Activated naive CD8-positive, alpha-beta T cell treated with anti-CD3 and anti-CD28 coated beads, Interleukin-2, amount 50 U/mL, for 16 hours (primary cell): ENCODE measurements around the gene EPHB1.
"Not testable (repeated sequence)": the region's sequence is repeated elsewhere in the genome, so short reads cannot be mapped to it uniquely, and the experiment has no call there.

Experiments
- DNase-seq: peaks from one replicate; pipeline ENCODE4 v3.0.0-alpha.2; 2020; ENCODE audit warnings: low read depth, low spot score

The EPHB1 gene

GRCh38 chr3:135213822-135214221, 418.8 kb downstream of the EPHB1 start:
- no peak for DNase-seq

GRCh38 chr3:135214400-135214799, 419.3 kb downstream of the EPHB1 start:
- no peak for DNase-seq

GRCh38 chr3:135215516-135215915, 420.5 kb downstream of the EPHB1 start:
- no peak for DNase-seq

- no peak for DNase-seq
Observed at GRCh38 chr3:135216659-135217058, 421.6 kb downstream of the EPHB1 start.

- no peak for DNase-seq
Observed at GRCh38 chr3:135217730-135218129, 422.7 kb downstream of the EPHB1 start.

GRCh38 chr3:135218304-135218703, 423.2 kb downstream of the EPHB1 start:
- no peak for DNase-seq

- DNase-seq = no peak
Observed at GRCh38 chr3:135218782-135219181, 423.7 kb downstream of the EPHB1 start.

- DNase-seq = no peak
Observed at GRCh38 chr3:135224815-135225362, 429.8 kb downstream of the EPHB1 start.

- no peak for DNase-seq
Observed at GRCh38 chr3:135226057-135226456, 431.0 kb downstream of the EPHB1 start.

- DNase-seq = no peak
Observed at GRCh38 chr3:135228201-135228600, 433.1 kb downstream of the EPHB1 start.

GRCh38 chr3:135229018-135229495, 434.0 kb downstream of the EPHB1 start:
- DNase-seq = no peak

- DNase-seq = no peak
Observed at GRCh38 chr3:135231737-135232136, 436.7 kb downstream of the EPHB1 start.

- no peak for DNase-seq
Observed at GRCh38 chr3:135232226-135232625, 437.2 kb downstream of the EPHB1 start.

- DNase-seq = not testable (repeated sequence)
Observed at GRCh38 chr3:135233476-135233875, 438.4 kb downstream of the EPHB1 start.

GRCh38 chr3:135235541-135235940, 440.5 kb downstream of the EPHB1 start:
- no peak for DNase-seq

- no peak for DNase-seq
Observed at GRCh38 chr3:135237371-135238143, 442.5 kb downstream of the EPHB1 start.

- no peak for DNase-seq
Observed at GRCh38 chr3:135238236-135238830, 443.3 kb downstream of the EPHB1 start.

- no peak for DNase-seq
Observed at GRCh38 chr3:135238871-135239614, 444.0 kb downstream of the EPHB1 start.

GRCh38 chr3:135239615-135239884, 444.5 kb downstream of the EPHB1 start:
- DNase-seq = no peak

- no peak for DNase-seq
Observed at GRCh38 chr3:135240426-135240825, 445.4 kb downstream of the EPHB1 start.

GRCh38 chr3:135242285-135242684, 447.2 kb downstream of the EPHB1 start:
- DNase-seq = no peak

GRCh38 chr3:135243616-135244015, 448.6 kb downstream of the EPHB1 start:
- no peak for DNase-seq
